Testis (tissue), 3 donors: ENCODE data around the gene TBC1D30. TPM values are rescaled to one million over a fixed set of nuclear protein-coding genes. Genes with fewer than 3 reads are reported as not detected.

ENCODE experiments used
- DNase-seq: peaks from one replicate; pipeline ENCODE4 v3.0.0-alpha.2; 2019
- H3K27ac ChIP-seq, 2 donors: fragments of 200-600 bp; sonication (generic); one replicate each; pipeline ENCODE4 v1.5.1; 2019
- H3K27me3 ChIP-seq: fragments of 200-600 bp; sonication (generic); one replicate; pipeline ENCODE4 v1.5.1; 2019
- H3K36me3 ChIP-seq: fragments of 200-600 bp; sonication (generic); one replicate; pipeline ENCODE4 v1.5.1; 2017; ENCODE audit warnings: low read depth; ENCODE audit errors: missing control alignments
- H3K4me1 ChIP-seq: fragments of 200-600 bp; sonication (generic); one replicate; pipeline ENCODE4 v1.5.1; 2019
- H3K4me3 ChIP-seq, 2 donors: fragments of 200-600 bp; sonication (generic); one replicate each; pipeline ENCODE4 v1.5.1; 2017 to 2019
- H3K9me3 ChIP-seq: fragments of 200-600 bp; sonication (generic); one replicate; pipeline ENCODE4 v1.5.1; 2017
- POLR2A ChIP-seq: fragments of 450-650 bp; IDR thresholded peaks from one replicate; pipeline ENCODE4 v1.6.1; 2017; ENCODE audit warnings: antibody characterized with exemption, mild to moderate bottlenecking, moderate library complexity
- WGBS, 2 donors: methylation state at CpG; one replicate each; pipeline ENCODE4 v1.1.5; 2018; 5-methylcytosine and 5-hydroxymethylcytosine counted together
- intact Hi-C: fragments of 100-400 bp; cut with DNase I; formaldehyde crosslinking; loops from one replicate; pipeline ENCODE4 v1.15.1; 2023; ENCODE audit warnings: low total_unique reads
- polyA plus RNA-seq: library from polyadenylated mRNA; stranded (reverse); fragments of 350-450 nt; fragmentation: Illumina TruSeq; extraction: RNeasy Lipid Tissue Mini Kit (QIAGEN cat#74804); gene quantifications from one replicate; pipeline ENCODE4 v1.2.3, GENCODE V29; 2014; ENCODE audit warnings: low read depth, low replicate concordance; ENCODE audit not compliant: insufficient read depth
- total RNA-seq, 2 donors: library from RNA; depleted of rRNA; stranded (reverse); fragments of >200 nt; gene quantifications; one replicate each; pipeline ENCODE4 v1.2.3, GENCODE V29; 2016
- TF ChIP-seq, protein P1 (sequence below), 3 experiments: fragments of 450-650 bp in 2 of 3; fragments of 200-600 bp in 1 of 3; sonication (generic) in 1 of 3; IDR thresholded peaks; one replicate each; pipeline ENCODE4 v1.5.1; 2016 to 2019; ENCODE audit warnings: antibody characterized with exemption in 3 of 3, mild to moderate bottlenecking in 2 of 3, moderate library complexity in 1 of 3

Gene TBC1D30
- total and polyA plus RNA-seq, 3 donors from 2014 or later: 7.0 to 8.7 (median 8.3) TPM

DNA sequence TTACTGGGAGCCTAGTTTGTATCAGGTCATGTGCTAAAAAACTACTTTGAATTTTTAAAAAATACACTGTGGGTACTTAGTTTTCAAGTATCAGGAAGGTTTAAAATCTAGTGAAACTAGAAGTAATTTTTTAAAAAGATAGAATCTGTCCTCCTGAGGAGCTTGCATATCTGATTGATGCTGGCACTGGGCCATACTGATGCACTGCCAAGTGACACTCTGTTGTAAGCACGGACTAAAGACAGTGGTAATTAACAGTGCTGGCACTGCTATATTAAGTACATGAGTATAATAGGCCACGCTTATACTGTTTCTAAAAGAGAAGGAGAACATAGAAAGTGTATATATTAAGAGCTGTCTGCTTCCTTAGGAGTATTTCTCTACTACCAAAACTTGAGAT, 10.0 kb upstream of the TBC1D30 start:
- 62% methylated on average over 2 of the region's 2 CpGs for WGBS, 2 donors
- Histone ChIP-seq H3K4me1 (no peaks in the 10 kb centered on the region), H3K27ac (no peak overlapping the region), H3K36me3 (no peaks in the 10 kb centered on the region), H3K4me3 (no peak overlapping the region), H3K9me3 (no peaks in the 10 kb centered on the region), H3K27me3 (no peaks in the 10 kb centered on the region)
- intact Hi-C loops: no loop called here
- DNase-seq: no peak
- TF ChIP-seq, protein P1, sequence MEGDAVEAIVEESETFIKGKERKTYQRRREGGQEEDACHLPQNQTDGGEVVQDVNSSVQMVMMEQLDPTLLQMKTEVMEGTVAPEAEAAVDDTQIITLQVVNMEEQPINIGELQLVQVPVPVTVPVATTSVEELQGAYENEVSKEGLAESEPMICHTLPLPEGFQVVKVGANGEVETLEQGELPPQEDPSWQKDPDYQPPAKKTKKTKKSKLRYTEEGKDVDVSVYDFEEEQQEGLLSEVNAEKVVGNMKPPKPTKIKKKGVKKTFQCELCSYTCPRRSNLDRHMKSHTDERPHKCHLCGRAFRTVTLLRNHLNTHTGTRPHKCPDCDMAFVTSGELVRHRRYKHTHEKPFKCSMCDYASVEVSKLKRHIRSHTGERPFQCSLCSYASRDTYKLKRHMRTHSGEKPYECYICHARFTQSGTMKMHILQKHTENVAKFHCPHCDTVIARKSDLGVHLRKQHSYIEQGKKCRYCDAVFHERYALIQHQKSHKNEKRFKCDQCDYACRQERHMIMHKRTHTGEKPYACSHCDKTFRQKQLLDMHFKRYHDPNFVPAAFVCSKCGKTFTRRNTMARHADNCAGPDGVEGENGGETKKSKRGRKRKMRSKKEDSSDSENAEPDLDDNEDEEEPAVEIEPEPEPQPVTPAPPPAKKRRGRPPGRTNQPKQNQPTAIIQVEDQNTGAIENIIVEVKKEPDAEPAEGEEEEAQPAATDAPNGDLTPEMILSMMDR (IDR thresholded peaks at IDR 0.05): no peak
- TF ChIP-seq POLR2A: no peak

DNA sequence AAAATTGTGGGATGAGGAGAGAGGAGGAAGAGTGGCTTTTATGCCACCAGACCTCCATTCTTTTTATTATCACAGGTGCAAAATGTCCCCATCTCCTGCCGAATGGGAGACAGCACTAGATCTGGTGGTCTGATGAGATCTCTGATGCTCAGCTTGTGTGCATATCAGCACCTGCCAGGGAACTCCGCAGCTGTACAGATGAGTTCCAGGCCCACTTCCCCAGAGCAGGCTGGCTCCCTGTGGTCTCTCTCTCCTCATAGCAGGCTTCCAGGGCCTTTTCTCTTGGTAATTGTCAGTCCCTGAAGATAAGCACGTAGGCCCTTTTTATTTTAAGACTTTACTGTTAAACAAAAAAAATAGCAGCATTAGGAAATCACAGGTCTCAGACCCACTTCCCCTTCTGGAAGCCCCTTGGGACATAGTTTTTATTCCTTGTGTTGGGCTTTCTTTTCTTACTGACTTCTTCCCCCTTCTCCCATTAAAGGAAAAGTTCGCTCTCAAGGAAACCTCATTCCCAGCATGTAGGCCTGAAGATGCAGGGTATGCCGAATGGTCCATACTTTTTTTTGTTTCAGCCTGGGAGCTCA, 4.5 kb upstream of the TBC1D30 start:
- WGBS, 2 donors: 80 to 82% methylated on average over 5 of the region's 5 CpGs
- no peaks in the 10 kb centered on the region for H3K36me3 ChIP-seq
- peaks cover 2% of the 10 kb centered on the region for H3K4me1 ChIP-seq
- no peak for DNase-seq
- H3K27me3 ChIP-seq: no peaks in the 10 kb centered on the region
- H3K27ac ChIP-seq: no peak overlapping the region
- no peaks in the 10 kb centered on the region for H3K9me3 ChIP-seq
- H3K4me3 ChIP-seq: no peak overlapping the region
- TF ChIP-seq, protein P1 (IDR thresholded peaks at IDR 0.05): no peak
- no peak for TF ChIP-seq POLR2A
- intact Hi-C loops: no loop called here

DNA sequence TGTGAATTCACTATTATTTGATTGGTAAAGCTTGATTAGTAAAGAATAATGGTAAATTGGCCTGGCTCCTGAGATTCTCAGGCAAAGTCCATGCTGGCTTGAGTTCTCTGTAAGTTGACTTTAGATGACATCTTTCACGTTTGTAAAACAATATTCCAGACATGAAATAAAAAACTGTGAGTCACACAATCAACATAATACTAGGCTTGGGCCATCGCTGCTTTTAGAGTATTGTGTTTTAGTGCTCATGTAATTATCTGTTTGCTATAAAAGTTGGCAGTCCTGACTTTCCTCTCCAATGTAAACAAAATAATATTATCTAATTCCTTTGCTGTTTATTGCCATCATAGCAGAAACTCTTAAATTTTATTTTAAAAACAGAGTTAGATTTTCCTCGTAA, 3.9 kb upstream of the TBC1D30 start:
- intact Hi-C loops: no loop called here
- Histone ChIP-seq H3K27me3 (no peaks in the 10 kb centered on the region), H3K4me1 (peaks cover 9% of the 10 kb centered on the region), H3K9me3 (no peaks in the 10 kb centered on the region), H3K36me3 (no peaks in the 10 kb centered on the region), H3K27ac (no peak overlapping the region), H3K4me3 (no peak overlapping the region)
- 86 to 92% methylated on average over 3 of the region's 3 CpGs for WGBS, 2 donors
- DNase-seq: no peak
- TF ChIP-seq POLR2A: no peak
- TF ChIP-seq, protein P1 (IDR thresholded peaks at IDR 0.05): no peak

DNA sequence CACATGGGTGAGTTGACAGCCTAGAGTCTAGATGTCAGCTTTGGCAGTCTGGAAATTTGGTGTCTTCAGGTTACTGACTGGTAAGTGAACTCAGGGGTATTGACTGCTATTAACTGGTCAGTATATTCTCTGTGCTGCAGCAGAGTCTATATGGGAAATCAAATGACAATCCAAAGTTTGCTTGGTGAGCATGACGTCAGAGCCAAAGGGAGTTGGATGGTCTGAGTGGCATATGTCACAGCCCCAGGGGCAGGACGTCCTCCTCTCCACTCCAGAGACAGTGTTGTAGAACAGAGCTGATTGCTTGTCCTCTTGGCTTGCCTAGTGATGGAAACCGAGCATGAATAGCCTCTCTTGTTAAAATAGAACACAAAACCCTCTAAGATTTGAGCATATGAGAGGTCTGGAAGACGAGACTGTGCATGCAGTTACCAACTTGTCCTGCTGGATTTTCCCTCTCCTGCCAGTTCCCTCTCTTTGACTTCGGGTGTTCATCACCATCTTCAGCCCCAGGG, 3.3 kb upstream of the TBC1D30 start:
- Histone ChIP-seq H3K27ac (no peak overlapping the region), H3K4me1 (peaks cover 10% of the 10 kb centered on the region), H3K27me3 (no peaks in the 10 kb centered on the region), H3K9me3 (no peaks in the 10 kb centered on the region), H3K4me3 (no peak overlapping the region), H3K36me3 (no peaks in the 10 kb centered on the region)
- TF ChIP-seq, protein P1 (IDR thresholded peaks at IDR 0.05): no peak
- TF ChIP-seq POLR2A: no peak
- no peak for DNase-seq
- intact Hi-C loops: no loop called here
- WGBS, 2 donors: 86 to 87% methylated on average over 5 of the region's 5 CpGs

DNA sequence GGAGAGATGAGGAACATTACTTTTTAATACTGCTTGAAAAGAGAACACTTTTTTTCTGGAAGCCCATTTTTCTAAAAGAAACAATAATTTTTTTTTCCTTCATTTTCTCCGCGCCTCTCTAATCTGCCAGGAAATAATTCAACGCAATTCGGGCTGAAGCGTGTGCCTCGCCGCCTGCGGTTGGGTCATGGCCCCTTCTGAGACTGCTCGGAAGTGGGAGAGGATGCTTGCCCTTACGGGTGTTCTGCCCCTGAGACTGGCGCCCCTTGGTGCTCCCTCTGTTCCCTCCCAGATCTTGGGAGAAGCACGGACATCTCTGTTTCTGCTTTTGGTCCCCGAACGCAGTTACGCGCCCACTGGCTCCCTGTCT, 332 bp upstream of the TBC1D30 start:
- H3K27me3 ChIP-seq: no peaks in the 10 kb centered on the region
- DNase-seq: no peak
- WGBS, 2 donors: 1 to 2% methylated on average over 16 of the region's 16 CpGs
- no peak for TF ChIP-seq POLR2A
- TF ChIP-seq, protein P1 (IDR thresholded peaks at IDR 0.05): no peak
- H3K9me3 ChIP-seq: no peaks in the 10 kb centered on the region
- H3K36me3 ChIP-seq: no peaks in the 10 kb centered on the region
- intact Hi-C loops: no loop called here
- H3K27ac ChIP-seq: no peak overlapping the region
- peak overlapping the region; percentile 36 to 38 for H3K4me3 ChIP-seq
- peaks cover 10% of the 10 kb centered on the region for H3K4me1 ChIP-seq
